Nephron (organoid): ENCODE data around the gene CD44.
"Not testable (repeated sequence)": the region's sequence is repeated elsewhere in the genome, so short reads cannot be mapped to it uniquely, and the experiment has no call there.

Experiments used
- H3K27ac Mint-ChIP-seq, 3 experiments: 2 replicates each; pipeline ENCODE4 v1.8.0; 2020; ENCODE audit warnings: mixed read lengths in 3 of 3, mild to moderate bottlenecking in 2 of 3, moderate library complexity in 1 of 3
- H3K27me3 Mint-ChIP-seq: 2 replicates; pipeline ENCODE4 v1.8.0; 2021; ENCODE audit warnings: low read depth, mild to moderate bottlenecking, moderate library complexity, mixed read lengths
- H3K36me3 Mint-ChIP-seq: 2 replicates; pipeline ENCODE4 v1.8.0; 2020; ENCODE audit warnings: low read depth, mixed read lengths
- H3K4me1 Mint-ChIP-seq: 2 replicates; pipeline ENCODE4 v1.8.0; 2020; ENCODE audit warnings: mixed read lengths
- H3K4me3 Mint-ChIP-seq, 3 experiments: 2 replicates each; pipeline ENCODE4 v1.8.0; 2020; ENCODE audit warnings: mild to moderate bottlenecking in 3 of 3, mixed read lengths in 3 of 3, moderate library complexity in 2 of 3
- H3K9me3 Mint-ChIP-seq: 2 replicates; pipeline ENCODE4 v1.8.0; 2020; ENCODE audit warnings: mixed read lengths
- CTCF ChIP-seq, 3 experiments: fragments of 200-600 bp; sonication (generic); IDR thresholded peaks; one replicate each; pipeline ENCODE4 v1.5.0; 2021; ENCODE audit warnings: antibody characterized with exemption in 3 of 3; ENCODE audit not compliant: unreplicated experiment in 3 of 3

CD44 gene

GRCh38 chr11:35138943-35139721 lies at the start of gene CD44:
TSS of gene CD44 (plus strand) at chr11:35139171. CDS start at chr11:35139304, 133 bp downstream.
- Mint-ChIP-seq H3K27ac (peak within 1 kb of the TSS in 1 of 3 experiments; percentile 7), H3K9me3 (no peaks in the 10 kb centered on the region), H3K4me1 (peaks cover 25% of the 10 kb centered on the region), H3K27me3 (peaks cover 60% of the 10 kb centered on the region), H3K4me3 (peak within 1 kb of the TSS; percentile 66 to 79 (median 75)), H3K36me3 (no peaks in the 10 kb centered on the region)
- no peak for TF ChIP-seq CTCF (IDR thresholded peaks at IDR 0.05; ENCODE audit: unreplicated experiment in 3 of 3)

- Mint-ChIP-seq H3K4me3 (no peak overlapping the region), H3K27me3 (peaks cover 4% of the 10 kb centered on the region), H3K27ac (no peak overlapping the region), H3K4me1 (peaks cover 32% of the 10 kb centered on the region), H3K9me3 (peaks cover 25% of the 10 kb centered on the region), H3K36me3 (peaks cover 4% of the 10 kb centered on the region)
- TF ChIP-seq CTCF (IDR thresholded peaks at IDR 0.05; ENCODE audit: unreplicated experiment in 3 of 3): no peak
Observed at GRCh38 chr11:35089666-35090065, 49.3 kb upstream of the CD44 start.

GRCh38 chr11:35090125-35090524 lies 48.8 kb upstream of the CD44 start:
- no peak for TF ChIP-seq CTCF (IDR thresholded peaks at IDR 0.05; ENCODE audit: unreplicated experiment in 3 of 3)
- H3K27me3 Mint-ChIP-seq: peaks cover 4% of the 10 kb centered on the region
- peaks cover 28% of the 10 kb centered on the region for H3K4me1 Mint-ChIP-seq

GRCh38 chr11:35090991-35091390 lies 48.0 kb upstream of the CD44 start:
- Mint-ChIP-seq H3K9me3 (peaks cover 36% of the 10 kb centered on the region), H3K4me1 (peaks cover 19% of the 10 kb centered on the region)
- not testable (repeated sequence) for H3K27me3 Mint-ChIP-seq, H3K4me3 Mint-ChIP-seq, H3K36me3 Mint-ChIP-seq, H3K27ac Mint-ChIP-seq

More at GRCh38 chr11:35090125-35090524, 48.8 kb upstream of the CD44 start:
- H3K27ac Mint-ChIP-seq: no peak overlapping the region
- peaks cover 30% of the 10 kb centered on the region for H3K9me3 Mint-ChIP-seq
- peaks cover 4% of the 10 kb centered on the region for H3K36me3 Mint-ChIP-seq
- H3K4me3 Mint-ChIP-seq: no peak overlapping the region

GRCh38 chr11:35096723-35097122 lies 42.2 kb upstream of the CD44 start:
- H3K27ac Mint-ChIP-seq: no peak overlapping the region
- TF ChIP-seq CTCF (IDR thresholded peaks at IDR 0.05; ENCODE audit: unreplicated experiment in 3 of 3): no peak
- H3K4me3 Mint-ChIP-seq: no peak overlapping the region
- H3K4me1 Mint-ChIP-seq: peaks cover 7% of the 10 kb centered on the region
- H3K36me3 Mint-ChIP-seq: peaks cover 3% of the 10 kb centered on the region
- peaks cover 4% of the 10 kb centered on the region for H3K27me3 Mint-ChIP-seq
- H3K9me3 Mint-ChIP-seq: peaks cover 28% of the 10 kb centered on the region

GRCh38 chr11:35097814-35098455 lies 41.0 kb upstream of the CD44 start:
- TF ChIP-seq CTCF (IDR thresholded peaks at IDR 0.05; ENCODE audit: unreplicated experiment in 3 of 3): no peak
- Mint-ChIP-seq H3K27me3 (peaks cover 4% of the 10 kb centered on the region), H3K4me1 (peaks cover 15% of the 10 kb centered on the region)

More at GRCh38 chr11:35097814-35098455, 41.0 kb upstream of the CD44 start:
- Mint-ChIP-seq H3K36me3 (no peaks in the 10 kb centered on the region), H3K4me3 (no peak overlapping the region), H3K27ac (peak overlapping the region in 1 of 3 experiments; percentile 43), H3K9me3 (peaks cover 21% of the 10 kb centered on the region)
